Anterior cingulate cortex (tissue), 58 donors: ENCODE data around the gene LTBP1.

Source experiments
- DNase-seq, 58 donors: peaks; one replicate each; lab custom pipeline; 2025; lab: John Stamatoyannopoulos, UW

Gene LTBP1

DNA sequence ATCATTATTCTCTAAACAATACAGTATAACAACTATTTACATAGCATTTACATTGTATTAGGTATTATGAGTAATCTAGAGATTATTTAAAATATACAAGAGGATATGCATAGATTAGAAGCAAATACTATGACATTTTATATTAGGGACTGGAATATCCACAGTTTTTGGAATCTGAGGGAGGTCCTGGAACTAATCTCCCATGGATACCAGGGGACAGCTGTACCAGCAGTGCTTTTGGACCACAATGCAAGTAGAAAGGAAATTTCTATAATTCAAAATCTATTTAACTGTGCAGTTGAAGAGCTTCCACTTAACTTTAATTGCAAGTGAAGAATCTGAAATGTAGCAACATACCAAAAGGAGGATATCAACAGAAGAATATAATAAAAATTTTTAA is 120.8 kb downstream of the LTBP1 start:
- DNase-seq, result no peak

DNA sequence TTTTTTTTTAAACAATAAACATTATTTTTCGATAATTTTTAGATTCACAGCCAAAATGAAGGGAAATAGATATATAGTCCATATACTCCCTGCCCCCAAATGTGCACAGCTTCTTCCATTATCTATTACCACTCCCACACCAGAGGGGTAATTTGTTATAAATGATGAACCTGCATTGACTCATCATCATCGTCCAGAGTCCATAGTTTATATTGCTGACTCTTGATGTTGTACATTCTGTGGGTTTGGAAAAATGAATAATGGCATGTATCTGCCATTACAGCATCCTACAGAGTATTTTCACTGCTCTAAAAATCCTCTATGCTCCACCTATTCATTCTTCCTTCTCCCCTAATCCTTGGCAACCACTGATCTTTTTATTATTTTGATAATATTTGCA is 121.5 kb downstream of the LTBP1 start:
- no peak for DNase-seq

DNA sequence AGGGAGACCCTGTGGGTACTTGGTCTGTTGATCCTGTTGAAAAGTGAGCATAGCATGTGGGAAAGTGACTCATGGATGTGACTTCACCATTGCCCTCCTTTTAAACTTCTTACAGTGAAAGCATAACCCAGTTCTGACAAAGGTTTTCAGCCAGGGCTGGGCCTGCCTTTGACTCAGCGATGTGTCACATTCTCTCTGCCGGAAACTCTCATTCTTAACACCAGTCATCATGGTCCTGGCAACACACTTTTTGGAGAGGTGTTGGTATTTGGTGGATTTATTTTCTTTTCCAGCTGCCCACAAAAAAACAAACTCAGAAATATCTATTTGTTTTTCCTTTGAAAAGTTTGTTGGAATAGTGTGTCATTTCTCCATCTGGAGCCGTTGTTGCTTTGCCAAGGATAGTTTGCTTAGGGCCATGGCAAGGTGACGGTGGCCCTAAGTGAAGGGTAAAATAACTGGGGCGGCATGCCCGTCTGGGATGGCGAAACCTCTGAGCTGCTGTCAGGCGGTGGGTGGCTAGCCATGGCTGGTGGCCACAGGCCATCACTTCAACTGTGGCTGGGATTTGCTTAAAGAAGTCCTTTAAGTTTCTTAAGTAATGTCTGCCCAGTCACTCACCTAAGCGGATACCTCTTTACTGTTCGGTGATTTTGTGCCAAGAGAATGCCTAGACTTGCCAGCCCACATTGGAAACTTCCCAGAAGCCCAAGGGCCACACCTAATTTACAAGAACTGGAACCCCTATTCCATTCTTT is 123.3 kb downstream of the LTBP1 start:
- peak in 3 of 58 donors; percentile 7 to 20 (median 19) for DNase-seq

DNA sequence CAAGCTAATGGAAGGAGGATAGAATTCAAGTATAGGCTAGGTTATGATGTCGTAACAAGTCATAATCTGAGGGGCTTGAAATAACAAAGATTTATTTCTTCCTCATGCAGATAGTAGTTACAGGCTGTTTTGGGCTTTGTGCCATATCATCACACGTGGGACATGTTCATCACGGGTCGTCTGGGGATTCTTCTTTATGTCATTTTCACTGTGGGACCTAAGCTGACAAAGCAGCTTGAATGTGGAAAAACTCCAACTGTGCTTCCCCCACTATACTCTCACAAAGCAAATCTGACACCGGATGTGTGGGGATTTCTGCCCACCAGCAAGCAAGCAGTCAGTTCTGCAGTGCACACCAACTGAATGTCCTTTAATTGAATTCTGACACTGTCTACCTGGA is 124.8 kb downstream of the LTBP1 start:
- no peak for DNase-seq

DNA sequence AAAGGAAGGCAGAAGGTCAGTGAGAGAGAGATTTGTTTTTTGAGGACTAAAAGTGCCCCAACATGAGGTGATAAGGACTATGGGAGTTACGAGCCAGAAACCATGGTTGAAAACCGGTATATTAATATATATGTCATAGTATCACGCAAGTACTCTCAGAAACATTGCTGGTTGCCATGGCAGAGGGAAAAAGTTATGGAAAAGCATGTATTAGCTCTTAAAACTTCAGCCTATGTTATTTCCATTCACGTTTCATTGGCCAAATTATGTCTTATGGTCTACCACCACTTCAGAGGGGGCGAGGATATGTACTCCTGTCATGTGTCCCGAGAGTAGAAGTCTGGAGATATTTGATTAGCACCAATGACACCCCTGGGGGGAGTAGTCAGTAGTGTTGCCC is 125.9 kb downstream of the LTBP1 start:
- DNase-seq, result no peak

DNA sequence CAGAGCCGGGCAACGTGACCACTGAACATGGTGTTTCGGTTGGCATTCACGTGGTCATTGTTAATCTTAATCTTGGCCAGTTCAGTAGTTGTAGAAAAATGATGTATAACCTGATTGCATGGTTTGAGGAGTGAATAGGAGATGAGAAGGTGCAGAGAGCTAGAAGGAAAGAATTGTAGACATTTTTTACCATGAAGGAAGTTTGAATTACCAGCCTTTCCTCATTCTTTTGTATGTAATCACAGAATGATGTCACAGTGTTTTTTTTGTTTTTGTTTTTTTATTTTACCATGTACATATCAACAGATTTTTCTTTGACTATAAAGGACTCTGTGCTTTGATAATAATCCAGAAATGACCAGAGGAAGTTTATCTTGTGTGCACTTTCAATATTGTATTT is 126.3 kb downstream of the LTBP1 start:
- DNase-seq, result no peak

DNA sequence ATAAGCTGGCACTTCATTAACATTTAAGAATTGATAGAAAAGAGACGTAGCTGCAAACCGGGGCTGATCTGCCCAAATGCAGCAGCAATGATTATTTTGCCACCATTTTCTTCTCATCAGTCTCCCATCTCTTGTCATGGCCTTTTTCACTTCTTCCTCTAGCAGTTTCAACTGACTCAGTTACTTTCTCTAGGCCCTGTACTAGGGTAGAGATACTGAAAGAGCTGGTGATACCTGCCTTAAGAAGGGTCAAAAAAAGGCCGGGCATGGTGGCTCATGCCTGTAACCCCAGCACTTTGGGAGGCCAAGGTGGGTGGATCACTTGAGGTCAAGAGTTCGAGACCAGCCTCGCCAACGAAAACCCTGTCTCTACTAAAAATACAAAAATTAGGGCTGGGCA is 127.4 kb downstream of the LTBP1 start:
- DNase-seq, result no peak

DNA sequence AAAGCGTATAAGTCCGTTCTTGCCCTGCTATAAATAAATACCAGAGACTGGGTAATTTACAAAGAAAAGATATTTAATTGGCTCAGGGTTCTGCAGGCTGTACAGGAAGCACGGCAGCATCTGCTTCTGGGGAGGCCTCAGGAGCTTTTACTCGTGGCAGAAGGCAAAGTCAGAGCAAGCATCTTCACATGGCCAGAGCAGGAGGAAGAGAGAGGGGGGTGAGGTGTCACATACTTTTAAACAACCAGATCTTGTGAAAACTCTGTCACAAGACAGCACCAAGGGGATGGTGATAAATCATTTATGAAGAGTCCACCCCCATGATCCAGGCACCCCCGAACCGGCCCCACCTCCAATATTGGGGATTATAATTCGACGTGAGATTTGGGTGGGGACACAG is 130.6 kb downstream of the LTBP1 start:
- no peak for DNase-seq

DNA sequence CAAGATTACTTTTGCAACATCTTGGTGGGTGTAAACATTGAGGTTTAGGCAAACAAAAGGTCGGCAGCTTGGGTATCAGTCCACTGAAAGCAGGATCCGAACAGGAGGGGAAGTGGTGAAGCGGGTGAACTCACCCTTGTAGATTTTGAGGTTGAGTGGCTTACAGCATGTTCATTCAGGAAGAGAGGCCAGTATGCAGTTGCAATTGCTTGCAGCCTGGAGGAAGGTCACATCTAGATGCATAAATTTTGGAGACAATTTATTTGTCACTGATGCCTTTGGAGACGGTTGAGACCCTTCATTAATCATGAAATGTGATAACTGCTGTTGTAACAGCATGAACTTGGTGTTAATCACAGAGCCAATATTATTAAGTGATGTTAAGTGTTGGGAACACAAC is 131.1 kb downstream of the LTBP1 start:
- DNase-seq, result no peak

DNA sequence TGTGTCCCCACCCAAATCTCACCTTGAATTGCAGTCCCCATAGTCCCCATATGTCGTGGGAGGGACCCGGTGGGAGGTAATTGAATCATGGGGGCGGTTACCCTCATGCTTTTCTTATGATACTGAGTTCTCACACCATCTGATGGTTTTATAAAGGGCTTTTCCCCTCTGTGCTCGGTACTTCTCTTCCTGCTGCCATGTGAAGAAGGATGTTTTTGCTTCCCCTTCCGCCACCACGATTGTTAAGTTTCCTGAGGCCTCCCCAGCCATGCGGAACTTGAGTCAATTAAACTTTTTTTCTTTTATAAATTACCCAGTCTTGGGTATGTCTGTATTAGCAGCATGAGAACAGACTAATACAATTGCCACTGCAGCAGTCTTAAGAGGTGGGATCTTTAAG is 134.9 kb downstream of the LTBP1 start:
- DNase-seq, result no peak

DNA sequence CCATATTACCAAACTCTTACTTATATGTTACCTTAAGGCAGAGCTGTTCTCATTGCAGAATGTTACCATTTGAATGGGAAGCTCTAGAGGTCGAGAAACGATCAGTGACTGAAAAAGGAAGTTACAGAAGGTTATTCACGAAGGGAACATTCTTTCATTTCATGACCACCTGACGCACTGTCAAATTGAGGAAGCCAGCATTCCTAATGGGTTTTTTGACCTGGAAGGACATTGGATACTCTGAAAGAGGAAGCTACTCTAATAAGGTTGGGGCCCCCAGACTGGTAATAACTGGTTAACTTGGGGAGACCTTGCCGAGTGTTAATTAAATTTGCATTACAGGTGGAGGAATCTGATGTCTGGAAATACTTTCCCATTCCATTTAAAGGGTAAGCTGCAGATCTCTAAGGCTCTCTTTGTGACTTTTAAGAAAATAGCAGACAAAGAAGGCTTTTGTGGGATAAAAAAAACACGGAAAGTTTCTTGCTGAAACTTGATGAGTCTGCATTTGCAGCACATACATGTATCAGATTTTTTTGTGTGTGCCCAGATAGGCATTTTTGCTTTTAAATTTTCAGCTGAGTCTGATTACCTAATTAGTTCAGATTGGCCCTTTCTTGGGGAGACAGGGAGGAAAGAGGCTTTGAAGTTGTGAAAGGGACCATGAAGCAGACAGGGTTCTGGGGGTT is 137.1 kb downstream of the LTBP1 start:
- DNase-seq, result no peak

DNA sequence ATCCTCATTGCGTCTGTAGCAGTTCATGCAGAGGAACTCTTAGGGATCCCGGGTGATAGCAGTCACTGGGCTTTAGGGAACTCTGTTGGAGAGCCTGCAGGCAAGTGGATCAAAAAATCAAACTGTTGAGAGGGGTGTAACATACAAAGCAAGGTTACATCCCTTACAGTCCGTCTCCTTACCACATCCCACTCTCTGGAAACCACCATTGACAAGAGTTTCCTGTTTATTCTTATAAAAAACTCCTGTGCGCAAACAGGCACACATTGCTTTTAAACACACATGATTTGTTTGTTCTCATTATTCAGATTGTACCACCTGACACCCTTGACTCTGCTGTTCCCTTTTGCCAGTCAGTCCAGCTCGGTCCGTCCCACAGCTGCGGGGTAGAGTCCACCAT is 137.7 kb downstream of the LTBP1 start:
- no peak for DNase-seq

DNA sequence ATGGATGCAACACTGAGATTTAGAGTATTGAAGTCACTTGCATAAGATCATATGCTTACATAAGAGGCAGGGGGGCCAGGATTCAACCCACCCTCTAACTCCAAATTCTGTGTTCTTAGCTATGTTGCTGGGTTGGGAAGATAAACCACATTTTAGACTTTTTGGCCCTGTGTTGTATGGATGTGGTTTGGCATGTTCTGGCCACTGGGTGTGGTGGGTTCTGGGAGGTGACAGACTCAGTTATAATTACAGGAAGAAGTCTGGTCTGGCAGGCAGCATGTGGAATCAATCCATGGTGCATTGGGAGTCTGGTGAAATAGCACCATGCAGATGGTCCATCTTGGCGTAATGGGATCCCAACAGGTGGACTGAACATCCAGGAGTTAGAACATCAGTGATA is 138.9 kb downstream of the LTBP1 start:
- no peak for DNase-seq

DNA sequence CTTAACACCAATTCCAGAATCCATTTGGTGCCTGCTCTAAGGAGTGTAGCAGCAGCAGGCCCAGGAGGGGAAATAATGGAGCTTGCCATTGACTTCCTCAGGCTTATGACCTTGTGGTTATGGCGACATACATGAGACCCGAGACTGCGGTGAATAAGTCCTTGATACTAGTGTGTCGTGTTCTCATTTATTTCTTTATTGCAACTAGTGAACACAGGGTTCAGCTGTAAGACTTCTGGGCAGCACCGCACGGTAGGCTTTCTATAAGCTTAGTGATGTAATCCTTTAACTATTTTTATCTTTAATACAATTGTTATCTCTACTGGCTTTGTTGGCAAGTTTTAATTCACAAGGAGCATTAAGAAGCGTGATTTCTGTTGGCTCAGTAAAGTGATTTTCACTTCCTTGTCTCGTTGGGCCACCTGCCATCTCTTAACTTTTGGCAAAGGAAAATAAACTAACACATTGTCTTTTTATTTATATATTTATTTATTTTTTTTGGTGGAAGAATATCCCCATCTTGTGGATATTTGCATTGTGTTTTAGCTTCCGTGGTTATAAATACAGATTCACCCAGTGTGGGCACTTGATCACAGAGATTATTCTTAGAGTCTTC is 139.8 kb downstream of the LTBP1 start:
- peak in 1 of 58 donors; percentile 5 for DNase-seq

DNA sequence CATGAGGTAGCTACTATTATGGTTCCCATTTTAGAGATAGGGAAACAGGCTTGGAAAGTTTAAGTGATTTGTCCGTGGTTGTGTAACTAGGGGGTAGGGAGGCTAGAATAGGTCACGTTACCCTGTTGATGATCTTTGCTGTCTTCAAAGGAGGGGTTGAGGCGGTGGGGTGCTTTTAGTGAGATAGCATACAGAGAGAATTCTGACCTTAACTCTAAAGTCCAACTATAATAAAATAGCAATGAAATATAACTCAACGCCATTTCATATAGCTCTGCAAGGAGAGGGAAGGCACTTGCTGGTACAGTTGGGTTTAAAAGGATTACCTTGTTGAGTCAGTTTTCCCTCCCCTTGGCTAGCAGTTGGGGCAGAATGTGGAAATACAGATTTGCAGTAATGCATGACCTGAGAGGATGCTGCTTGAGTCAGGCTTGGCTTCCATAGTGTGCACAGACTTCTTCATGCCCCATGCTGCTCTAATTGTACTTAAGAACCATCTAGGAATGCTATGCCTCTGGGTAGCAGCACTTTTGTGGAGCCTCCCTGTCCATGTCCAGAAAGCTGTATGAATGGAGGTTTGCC is 143.9 kb downstream of the LTBP1 start:
- DNase-seq, result no peak

DNA sequence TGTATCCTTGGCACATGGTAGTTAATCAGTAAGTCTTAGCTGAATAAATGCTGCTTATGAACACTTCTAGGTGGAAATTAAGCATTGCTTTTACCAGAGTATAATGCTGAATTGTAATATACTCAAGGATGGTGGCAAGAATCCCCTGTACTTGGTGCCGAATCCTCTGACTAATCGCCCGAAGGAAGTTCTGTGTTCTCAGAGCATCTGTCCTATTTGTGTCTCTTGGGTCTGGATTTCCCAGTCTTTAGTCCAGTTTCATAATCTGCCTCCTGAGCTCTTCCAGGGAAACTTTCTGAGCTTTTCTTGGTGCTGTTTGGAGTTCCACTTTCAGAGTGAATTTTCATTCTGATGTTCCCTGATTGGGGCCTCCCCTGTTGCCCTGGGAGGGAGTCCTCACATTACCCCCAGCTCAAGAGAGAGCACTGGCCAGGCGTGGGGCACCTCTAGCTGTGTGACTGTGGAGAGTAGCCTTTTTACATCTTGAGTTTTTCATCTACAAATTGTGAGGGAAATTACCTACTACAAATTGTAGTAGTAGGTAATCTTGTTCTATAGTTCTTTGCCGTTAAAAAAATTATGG is 144.9 kb downstream of the LTBP1 start:
- no peak for DNase-seq

DNA sequence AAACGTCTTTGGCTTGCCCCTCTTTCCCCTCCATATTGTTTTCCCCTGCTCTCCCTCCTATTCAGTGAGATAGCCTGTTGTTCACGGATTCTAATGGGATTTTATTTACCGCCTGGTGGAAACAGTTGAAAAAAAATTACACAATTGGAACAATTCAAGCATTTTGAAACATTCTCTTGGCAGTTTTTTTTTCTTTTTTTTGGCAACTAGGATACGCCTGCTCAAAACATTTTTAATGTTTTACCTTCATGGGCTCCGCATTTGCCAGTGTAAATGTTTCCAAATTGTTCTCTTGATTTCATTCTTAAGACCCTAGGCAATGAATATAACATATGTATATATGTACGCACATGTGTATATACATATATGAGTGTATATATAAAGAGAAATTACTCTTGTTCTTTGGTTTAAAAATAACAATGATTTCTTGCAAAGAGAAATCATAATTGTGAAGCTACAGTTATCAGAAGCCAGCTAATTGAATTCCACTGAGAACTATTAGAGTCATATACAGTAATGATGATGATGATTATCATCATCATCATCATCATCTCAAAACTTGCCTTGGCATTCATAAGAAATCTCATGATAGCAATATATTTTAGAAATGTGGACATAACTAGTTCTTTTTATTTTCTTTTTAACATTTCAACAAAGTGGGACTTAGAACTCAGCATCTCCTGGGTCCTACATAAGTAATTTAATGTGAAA is 146.7 kb downstream of the LTBP1 start:
- DNase-seq, result no peak

DNA sequence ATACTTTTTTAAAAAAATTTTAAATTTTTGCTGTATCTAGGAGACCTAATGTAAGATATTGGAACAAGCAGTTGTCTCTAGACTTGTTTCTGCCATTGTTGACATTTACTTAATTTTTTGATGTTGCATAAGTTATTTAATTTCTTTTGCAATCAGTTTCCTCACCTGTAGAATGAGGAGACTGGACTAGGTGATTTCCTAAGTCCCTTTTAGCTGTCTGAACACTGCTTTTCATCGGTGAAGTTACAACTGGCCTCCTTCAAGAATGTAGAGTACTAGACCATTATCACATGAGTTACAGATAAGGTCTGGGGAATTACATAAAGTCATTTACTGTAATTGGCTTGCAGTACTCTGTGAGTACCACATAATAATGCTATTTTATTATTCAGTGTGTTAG is 147.6 kb downstream of the LTBP1 start:
- DNase-seq, result no peak

DNA sequence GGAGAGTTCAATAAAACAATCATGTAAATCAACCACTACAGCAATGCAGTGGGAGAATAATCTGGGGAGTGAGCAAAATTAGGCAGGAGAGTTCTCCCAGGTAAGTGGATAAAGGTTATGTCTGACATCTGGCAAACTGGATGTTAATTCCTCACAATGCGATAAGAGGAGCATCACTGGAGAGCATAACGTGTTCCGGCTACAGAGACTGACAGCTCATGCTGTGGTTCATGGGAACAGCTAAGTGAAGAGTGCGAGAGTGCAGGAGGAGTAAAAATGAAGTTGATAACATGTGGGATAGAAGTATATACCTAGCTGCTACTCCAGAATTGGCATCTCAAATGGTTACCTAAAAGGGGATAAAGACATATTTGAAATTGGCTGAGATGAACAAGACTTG is 153.2 kb downstream of the LTBP1 start:
- no peak for DNase-seq

DNA sequence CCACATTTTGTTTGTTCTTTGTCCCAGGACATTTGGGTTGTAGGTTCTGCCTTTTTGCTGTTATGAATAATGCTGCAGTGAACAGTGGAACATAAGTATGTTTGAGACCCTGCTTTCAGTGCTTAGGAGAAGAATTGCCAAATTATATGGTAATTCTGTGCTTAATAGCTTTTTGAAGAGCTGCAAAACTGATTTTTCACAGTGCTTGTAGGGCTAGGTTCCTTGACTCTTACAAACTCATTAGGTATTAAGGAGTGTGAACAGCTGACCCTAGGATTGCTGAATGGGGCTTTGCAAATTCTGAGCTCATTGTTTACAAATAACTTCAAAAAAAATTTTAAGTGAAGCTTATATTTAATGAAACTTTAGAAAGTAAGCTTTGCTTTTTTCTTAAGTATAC is 154.2 kb downstream of the LTBP1 start:
- DNase-seq, result no peak
